Measurements from ENCODE around the gene SUFU.

SUFU gene

DNA sequence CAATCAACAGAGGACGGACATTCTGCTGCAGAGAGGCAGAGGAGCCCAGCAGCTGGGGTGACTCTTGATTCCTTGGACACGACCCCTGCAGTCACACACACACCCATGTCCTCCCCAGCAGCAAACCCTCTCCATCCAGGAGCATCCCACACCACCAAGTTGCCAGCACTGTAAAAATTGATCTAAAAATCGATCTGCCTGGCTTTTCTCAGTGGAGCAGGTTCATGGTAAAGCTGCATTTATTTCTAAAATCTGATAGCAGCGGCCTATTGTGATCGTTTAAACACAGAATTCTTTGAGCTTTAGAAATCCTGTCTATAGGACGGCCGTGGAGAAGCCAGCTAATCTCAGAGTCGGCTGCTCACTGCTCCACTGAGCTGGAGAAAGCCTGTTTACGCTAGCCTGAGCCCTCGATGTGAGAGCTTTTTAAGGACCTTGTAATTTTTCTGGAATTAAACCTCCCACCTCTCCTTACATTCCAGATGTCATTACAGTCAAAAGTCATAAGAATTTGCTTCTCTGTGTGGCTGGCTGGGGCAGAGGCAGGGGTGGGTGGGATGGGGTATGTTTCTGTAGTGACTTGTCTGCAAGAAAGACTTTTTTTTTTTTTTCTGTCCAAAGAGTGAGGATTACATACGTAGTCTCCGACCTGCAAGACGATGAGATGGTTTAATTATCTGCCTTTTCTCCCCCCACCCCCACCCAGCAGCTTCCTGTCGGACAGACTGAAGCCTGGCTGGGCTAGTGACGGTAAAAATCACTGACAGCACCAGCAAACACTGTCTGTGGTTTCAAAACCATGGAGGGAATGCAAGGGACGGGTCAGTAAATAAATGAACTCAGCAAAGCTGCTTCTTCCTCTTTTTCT, 172.1 kb downstream of the SUFU start:
- no peak for DNase-seq

DNA sequence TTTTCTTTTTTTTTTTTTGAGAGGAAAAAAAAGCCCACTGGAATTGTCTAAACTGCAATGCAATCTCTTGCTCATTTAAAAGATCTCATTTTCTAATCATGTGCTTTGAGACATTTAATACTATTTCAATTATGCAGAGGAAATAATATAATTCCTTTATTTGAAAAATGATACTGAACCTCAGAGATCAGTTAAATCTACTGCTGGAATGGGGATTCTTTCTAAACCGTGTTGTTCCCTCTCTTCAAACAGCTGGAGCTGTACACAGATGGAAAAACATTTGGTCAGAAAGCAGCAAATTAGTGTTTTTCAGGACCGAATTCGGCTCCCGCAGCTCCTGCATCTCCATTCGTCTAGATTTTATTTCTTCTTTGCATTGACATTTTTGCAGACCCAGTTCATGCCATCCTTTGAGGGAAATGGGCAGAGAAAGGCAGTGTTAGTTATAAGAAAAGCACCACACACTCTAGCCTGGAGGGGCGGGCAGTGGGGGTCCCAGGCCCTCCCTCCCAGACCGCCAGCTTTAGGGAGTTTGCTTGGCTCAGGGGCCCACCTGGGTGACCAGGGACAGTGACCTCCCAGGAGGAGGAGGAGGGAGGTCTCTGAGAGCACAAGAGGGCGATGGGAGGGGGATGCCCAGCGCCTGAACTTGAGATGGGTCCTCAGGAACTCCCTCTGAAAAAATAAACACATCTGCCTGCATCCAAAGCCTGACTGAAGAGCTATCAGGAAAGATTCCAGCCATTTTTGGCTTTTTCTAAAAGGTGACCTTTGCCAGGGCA, 173.0 kb downstream of the SUFU start:
- DNase-seq = no peak

DNA sequence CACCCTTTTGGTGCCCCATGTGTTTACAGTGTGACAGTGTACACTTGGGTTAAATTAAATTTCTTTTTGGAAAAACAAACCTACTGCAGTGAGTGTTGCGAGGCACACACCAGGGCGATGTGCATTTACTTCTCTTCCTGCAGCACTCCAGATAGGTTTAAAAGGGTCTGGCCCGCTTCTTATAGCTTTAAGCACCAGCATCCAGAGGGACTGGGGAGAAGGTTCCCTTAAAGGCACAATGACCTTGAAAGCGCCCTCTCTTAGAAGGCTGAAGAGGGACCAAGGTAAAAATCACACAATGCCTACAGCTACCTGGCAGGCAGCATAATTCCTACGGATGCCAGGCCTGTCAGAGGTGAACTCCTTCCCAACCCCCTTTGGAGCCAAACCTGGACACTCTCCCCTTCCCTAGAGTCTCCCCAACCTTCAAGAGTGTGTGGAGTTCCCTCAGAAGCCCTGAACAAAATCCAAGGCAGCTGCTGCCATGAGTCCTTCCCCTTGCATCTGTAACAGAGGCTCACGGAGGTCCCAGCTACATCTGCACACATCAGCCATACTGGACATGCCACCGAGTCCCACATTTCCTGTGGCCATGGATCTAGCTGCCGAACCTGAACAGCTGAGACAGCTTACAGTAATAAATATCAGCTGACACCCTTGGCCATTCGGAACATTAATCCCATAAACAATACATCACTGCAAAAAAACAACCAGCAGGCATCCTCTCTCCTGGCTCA, 173.7 kb downstream of the SUFU start:
- DNase-seq = no peak

DNA sequence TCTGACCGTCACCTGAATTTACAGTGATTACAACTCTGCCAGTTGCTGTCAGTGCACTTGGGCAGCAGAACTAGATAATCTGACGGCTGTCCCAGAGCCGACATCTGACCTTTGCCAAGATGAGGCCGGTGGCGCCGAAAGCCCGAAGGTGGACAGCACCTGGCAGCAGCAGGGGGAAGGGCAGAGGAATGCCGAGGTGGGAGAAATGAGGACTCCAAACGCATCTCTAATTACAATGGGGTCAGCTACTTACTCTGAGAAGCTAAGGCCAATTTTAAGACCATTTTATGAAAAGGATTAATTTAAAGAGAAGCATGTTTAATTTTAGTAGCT, 174.3 kb downstream of the SUFU start:
- DNase-seq = no peak

DNA sequence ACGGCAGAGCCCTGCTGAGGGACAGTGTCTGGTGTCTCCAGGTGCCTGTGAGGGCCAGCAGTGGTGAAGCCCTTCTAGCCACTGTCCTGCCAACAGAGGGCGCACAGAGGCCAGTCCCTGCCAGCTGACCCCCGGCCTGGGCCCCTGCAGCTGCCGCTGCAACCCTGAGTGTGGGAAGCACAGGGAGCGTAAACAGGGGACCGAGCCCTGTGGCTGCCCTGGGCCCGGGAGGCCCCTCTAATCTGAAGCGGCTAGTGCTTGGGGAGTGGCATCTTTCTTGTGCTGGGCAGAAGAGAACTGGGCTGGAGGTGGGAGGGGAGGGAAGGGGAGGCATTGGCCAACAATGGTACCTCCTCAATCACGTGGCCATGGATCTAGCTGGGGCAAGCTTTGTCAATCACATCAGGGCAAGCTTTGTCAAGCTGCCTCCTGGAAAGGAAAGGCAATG, 175.1 kb downstream of the SUFU start:
- DNase-seq = no peak

DNA sequence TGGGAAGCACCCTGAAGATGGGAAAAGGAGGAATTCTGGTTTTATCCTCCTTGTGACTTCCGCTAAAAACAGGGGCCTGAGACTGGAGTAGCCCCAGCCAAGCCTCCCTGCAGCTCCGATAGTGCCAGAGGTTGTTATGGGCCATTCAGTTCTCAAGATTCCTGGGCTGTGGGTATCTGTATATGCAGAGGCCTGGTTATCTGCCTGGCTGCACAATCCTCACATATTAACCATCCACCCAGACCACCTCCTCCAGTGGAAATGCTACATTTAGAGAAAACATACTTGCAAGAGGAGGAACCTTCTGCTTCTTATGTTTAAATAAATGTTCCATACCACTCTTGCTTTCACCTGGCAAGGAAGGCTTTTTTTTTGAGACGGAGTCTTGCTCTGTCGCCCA, 175.8 kb downstream of the SUFU start:
- no peak for DNase-seq

DNA sequence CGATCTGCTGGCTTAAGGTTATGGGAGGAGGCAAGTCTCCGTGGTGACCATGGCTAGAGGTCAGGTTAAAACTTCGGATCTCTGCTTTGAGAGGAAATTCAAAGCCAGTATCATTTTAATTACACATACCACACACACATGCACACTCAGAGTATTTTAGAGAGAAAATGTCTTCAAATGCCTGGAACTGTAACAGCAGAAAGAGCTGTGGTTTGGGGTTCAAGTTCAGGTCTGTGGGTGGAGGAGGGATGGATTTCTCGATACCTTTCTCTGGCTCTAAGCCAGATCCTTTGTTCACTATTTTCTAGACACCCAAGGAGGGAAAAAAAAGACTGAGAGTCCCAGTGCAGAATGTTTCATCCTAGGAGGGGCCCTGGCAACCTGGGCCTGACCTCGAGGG, 177.9 kb downstream of the SUFU start:
- DNase-seq = no peak

DNA sequence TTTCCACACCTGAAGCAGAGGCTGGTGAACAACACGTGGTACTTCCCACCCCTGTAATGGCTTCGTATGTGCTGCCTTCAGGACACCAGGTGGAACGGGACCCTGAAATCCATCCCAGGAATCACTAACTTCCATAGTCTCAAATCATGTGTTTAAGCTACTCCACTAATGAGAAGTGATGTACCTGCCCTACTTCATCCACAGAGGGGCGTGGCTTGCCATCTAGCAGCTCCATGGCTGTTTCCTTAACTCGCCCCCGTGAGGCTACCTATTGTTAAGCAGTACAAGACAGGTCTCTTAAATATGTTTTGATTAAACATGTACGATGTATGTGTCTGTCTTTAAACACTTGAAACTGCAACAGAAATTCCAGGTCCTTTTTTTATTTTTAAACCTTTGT, 178.6 kb downstream of the SUFU start:
- no peak for DNase-seq

DNA sequence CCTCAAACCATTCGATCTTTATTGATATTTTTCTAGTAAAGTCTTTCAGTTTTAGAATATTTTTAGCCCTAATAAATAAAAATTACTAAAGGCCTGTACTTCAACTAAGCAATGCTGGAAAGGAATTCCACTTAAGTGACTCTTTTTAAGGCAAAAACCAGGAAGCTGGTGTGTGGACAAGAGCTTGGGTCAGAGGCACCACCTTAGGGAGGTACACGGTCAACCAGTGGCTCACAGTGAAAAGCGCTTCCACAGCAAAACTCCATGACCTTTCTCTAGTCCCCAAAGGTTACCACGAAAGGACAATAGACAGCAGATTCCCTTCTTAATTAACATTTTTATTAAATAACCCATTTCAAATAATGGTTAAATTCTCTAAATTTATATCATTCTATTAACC, 179.2 kb downstream of the SUFU start:
- DNase-seq = no peak
